ENCODE results near the gene NECAP2.

The NECAP2 gene

GRCh38 chr1:16425125-16426025 is 15.1 kb upstream of the NECAP2 start:
- TF ChIP-seq CTCF (IDR thresholded peaks at IDR 0.05; ENCODE audit: extremely low read depth, insufficient read depth, missing control alignments): no peak
- no peak for DNase-seq (ENCODE audit: low spot score)
- in situ Hi-C loops (cut with MboI; ENCODE audit: low pct_unique_long_range_greater_than_20kb, low sequenced_read_pairs, unreplicated experiment): no loop called here

GRCh38 chr1:16430606-16431005 is 9.9 kb upstream of the NECAP2 start:
- TF ChIP-seq CTCF (IDR thresholded peaks at IDR 0.05; ENCODE audit: extremely low read depth, insufficient read depth, missing control alignments): no peak
- no peak for DNase-seq (ENCODE audit: low spot score)
- in situ Hi-C loops (cut with MboI; ENCODE audit: low pct_unique_long_range_greater_than_20kb, low sequenced_read_pairs, unreplicated experiment): no loop called here

- DNase-seq (ENCODE audit: low spot score): no peak
- TF ChIP-seq CTCF (IDR thresholded peaks at IDR 0.05; ENCODE audit: extremely low read depth, insufficient read depth, missing control alignments): no peak
- in situ Hi-C loops (cut with MboI; ENCODE audit: low pct_unique_long_range_greater_than_20kb, low sequenced_read_pairs, unreplicated experiment): no loop called here
Measured at GRCh38 chr1:16433030-16433429, 7.5 kb upstream of the NECAP2 start.

GRCh38 chr1:16434007-16434406 is 6.5 kb upstream of the NECAP2 start:
- no peak for DNase-seq (ENCODE audit: low spot score)
- no peak for TF ChIP-seq CTCF (IDR thresholded peaks at IDR 0.05; ENCODE audit: extremely low read depth, insufficient read depth, missing control alignments)
- in situ Hi-C loops (cut with MboI; ENCODE audit: low pct_unique_long_range_greater_than_20kb, low sequenced_read_pairs, unreplicated experiment): no loop called here

- TF ChIP-seq CTCF (IDR thresholded peaks at IDR 0.05; ENCODE audit: extremely low read depth, insufficient read depth, missing control alignments): no peak
- in situ Hi-C loops (cut with MboI; ENCODE audit: low pct_unique_long_range_greater_than_20kb, low sequenced_read_pairs, unreplicated experiment): no loop called here
- no peak for DNase-seq (ENCODE audit: low spot score)
Measured at GRCh38 chr1:16434501-16434900, 6.0 kb upstream of the NECAP2 start.

- TF ChIP-seq CTCF (IDR thresholded peaks at IDR 0.05; ENCODE audit: extremely low read depth, insufficient read depth, missing control alignments): no peak
- no peak for DNase-seq (ENCODE audit: low spot score)
- in situ Hi-C loops (cut with MboI; ENCODE audit: low pct_unique_long_range_greater_than_20kb, low sequenced_read_pairs, unreplicated experiment): no loop called here
Measured at GRCh38 chr1:16436946-16437474, 3.5 kb upstream of the NECAP2 start, which contains the start of gene SPATA21. TSS of gene SPATA21 (minus strand) at chr1:16437424. CDS start at chr1:16431371, 6,053 bp downstream.

Data from GM13977 (cell line).